CD4-positive, alpha-beta T cell treated with Interleukin-4 for 1 hour (primary cell): ENCODE results near the gene CD1D.
"Not testable (repeated sequence)": the region's sequence is repeated elsewhere in the genome, so short reads cannot be mapped to it uniquely, and the experiment has no call there.

ENCODE experiments used
- DNase-seq, 2 donors: peaks; one replicate each; pipeline ENCODE4 v3.0.0-alpha.2; 2020 to 2022

Gene CD1D

GRCh38 chr1:158176849-158177699 lies 3.6 kb upstream of the CD1D start:
- DNase-seq, result not testable (repeated sequence)

- DNase-seq, result peak in 1 of 2 donors; percentile 68
These were observed 2.8 kb upstream of the CD1D start for GRCh38 chr1:158177700-158178450.

- DNase-seq, result peak in 1 of 2 donors; percentile 45
These were observed 1.2 kb upstream of the CD1D start for GRCh38 chr1:158179301-158180041.

- no peak for DNase-seq
These were observed 855 bp downstream of the CD1D start for GRCh38 chr1:158181577-158181922.

- DNase-seq, result peak in 1 of 2 donors; percentile 41
These were observed 5.1 kb downstream of the CD1D start for GRCh38 chr1:158185770-158186169.

- DNase-seq, result no peak
These were observed 5.5 kb downstream of the CD1D start for GRCh38 chr1:158186180-158186579.

- no peak for DNase-seq
These were observed 7.9 kb downstream of the CD1D start for GRCh38 chr1:158188611-158189010.

GRCh38 chr1:158189624-158190023 lies 8.9 kb downstream of the CD1D start:
- no peak for DNase-seq

GRCh38 chr1:158191299-158191698 lies 10.6 kb downstream of the CD1D start:
- DNase-seq, result no peak

- DNase-seq, result no peak
These were observed 15.8 kb downstream of the CD1D start for GRCh38 chr1:158196461-158196860.

- DNase-seq, result no peak
These were observed 19.2 kb downstream of the CD1D start for GRCh38 chr1:158199849-158200248.

GRCh38 chr1:158200527-158200926 lies 19.8 kb downstream of the CD1D start:
- no peak for DNase-seq

GRCh38 chr1:158203693-158204457 lies 23.2 kb downstream of the CD1D start:
- DNase-seq, result peak in 1 of 2 donors; percentile 55

- DNase-seq, result no peak
These were observed 23.7 kb downstream of the CD1D start for GRCh38 chr1:158204458-158204827.

- no peak for DNase-seq
These were observed 28.0 kb downstream of the CD1D start for GRCh38 chr1:158208586-158209116.

- no peak for DNase-seq
These were observed 31.6 kb downstream of the CD1D start for GRCh38 chr1:158212320-158212719.

- DNase-seq, result not testable (repeated sequence)
These were observed 42.8 kb downstream of the CD1D start for GRCh38 chr1:158223445-158223844.

GRCh38 chr1:158227904-158228623 lies 47.4 kb downstream of the CD1D start:
- DNase-seq, result no peak
